GM10847 (cell line): Measurements from ENCODE around the gene BCAS4.

Source experiments
- POLR2A ChIP-seq: IDR thresholded peaks from 2 replicates; pipeline ENCODE4 v1.6.1; 2011; ENCODE audit not compliant: insufficient read length; ENCODE audit errors: extremely low read depth

BCAS4 gene

DNA sequence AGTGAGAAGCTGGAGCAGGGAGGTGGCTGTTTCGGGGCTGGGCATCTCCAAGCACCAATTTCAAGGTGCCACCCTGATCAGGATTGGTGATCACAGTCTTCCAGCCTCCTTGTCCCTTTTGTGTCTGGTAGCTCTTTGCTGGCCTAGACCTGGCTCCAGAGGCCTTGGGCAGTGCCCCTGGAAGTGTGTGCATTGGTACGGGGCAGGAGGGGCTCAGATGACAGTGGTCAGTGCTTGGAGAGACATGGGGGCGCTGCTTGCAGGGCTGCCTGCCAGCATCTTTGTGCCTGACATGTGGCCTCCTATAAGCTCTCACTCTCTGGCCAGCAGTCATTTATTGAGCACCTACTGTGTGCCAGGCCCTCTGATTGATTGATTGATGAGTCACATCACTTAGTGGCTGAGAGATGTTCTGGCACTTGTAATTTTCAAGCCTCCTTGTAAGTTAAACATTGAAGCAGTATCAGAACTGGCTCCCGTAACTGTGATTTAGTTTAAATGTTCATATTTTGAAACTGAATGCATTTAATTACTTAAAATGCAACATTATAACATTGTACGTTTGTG is 61.7 kb downstream of the BCAS4 start:
- no peak for TF ChIP-seq POLR2A

DNA sequence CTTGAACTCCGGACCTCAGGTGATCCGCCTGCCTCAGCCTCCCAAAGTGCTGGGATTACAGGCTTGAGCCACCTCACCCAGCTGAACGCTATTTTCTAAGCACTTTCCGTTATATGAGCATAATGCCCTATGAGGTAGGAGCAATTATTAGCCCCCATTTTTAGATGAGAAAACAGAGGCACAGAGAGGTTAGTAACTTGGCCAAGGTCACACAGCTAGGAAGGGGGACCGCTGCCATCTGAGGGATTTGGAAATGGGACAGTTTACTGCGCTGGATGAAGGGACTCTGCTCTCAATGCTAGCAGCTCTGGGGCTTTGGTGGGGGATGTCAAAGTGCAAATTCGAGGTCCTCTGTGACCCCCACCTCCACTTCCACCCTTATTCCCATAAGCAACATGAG is 62.5 kb downstream of the BCAS4 start:
- no peak for TF ChIP-seq POLR2A

DNA sequence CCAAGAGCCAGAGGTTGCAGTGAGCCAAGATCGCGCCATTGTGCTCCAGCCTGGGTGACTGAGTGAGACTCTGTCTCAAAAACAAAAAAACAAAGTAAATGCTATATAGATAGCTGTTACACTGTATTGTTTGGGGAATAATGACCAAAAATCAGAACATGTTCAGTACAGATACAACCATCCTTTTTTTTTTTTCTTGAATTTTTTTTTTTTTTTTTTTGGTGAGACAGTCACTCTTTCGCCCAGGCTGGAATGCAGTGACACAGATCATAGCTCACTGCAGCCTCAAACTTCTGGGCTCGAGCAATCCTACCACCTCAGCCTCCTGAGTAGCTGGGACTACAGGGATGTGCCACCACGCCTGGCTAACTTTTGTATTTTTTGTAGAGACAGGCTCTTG is 63.7 kb downstream of the BCAS4 start:
- no peak for TF ChIP-seq POLR2A

DNA sequence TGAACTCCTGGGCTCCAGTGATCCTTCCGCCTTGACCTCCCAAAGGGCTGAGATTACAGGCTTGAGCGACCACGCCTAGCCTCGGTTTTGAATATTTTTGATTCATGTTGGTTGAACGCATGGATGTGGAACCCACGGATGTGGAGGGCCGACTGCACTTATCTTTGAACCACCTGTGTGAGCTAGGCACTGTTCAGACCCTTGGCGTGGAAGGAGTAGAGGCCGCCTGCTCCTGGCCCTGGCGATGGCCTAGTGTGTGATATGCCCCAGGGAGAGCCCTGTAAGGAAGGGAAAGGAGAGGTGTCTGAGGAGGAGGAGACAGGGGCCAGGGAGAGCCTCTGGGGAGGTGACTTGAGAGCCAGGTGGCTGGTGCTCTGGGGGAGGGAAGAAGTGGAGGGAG is 64.3 kb downstream of the BCAS4 start:
- no peak for TF ChIP-seq POLR2A

DNA sequence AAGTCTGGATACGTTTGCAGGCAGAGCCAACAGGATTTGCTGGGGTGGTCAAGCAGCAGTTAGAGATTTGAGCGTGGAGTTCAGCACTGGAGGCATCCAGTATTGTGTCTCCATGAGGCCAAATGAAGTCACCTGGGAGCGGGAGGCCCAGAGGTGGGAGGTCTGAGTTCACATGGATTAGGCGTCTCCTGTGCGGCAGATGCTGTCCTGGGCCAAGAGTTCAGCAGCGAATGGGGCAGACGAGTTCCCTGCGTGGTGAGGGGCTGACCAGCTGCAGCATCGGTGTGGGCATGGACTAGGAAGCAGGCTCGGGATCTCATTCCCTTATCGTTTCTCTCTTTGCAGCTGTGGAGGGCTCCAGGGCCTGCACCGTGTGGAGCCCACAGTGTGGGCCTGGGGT is 66.2 kb downstream of the BCAS4 start:
- TF ChIP-seq POLR2A: no peak

DNA sequence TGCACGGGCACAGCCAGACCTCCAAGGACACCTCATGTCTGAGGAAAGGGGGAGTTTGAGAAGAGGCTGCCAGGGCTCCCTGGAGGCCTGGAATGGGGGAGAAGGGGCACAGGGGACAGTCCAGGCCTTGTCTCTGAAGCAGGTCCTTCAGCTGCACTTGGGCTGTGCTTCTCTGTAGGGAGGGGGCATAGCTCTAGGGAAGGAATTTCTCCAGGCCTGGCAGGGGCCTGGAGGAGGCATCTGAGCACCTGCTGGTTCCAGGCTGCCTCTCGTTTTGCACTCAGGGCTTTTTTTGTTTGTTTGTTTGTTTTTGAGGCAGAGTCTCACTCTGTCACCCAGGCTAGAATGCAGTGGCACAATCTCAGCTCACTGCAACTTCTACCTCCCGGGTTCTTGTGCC is 67.7 kb downstream of the BCAS4 start:
- no peak for TF ChIP-seq POLR2A

DNA sequence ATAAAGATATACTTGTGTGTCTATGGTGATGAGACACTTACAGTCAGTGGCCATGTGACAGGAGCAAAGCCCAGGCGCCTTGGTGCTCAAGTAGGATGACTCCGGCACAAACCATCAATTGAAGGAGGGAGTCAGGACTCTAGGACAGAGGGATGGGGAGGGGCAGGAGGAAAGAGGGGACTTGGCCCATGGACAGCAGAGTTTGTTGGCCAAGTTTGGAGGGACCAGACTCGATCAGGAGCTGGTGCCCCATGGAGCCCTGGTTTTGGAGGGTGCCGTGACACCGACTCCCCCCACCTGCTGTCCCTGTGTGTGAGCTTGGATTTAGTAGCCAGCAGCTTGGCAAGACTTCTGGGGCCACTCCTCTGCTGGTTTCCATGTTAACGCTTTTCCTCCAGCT is 70.3 kb downstream of the BCAS4 start:
- TF ChIP-seq POLR2A: no peak

DNA sequence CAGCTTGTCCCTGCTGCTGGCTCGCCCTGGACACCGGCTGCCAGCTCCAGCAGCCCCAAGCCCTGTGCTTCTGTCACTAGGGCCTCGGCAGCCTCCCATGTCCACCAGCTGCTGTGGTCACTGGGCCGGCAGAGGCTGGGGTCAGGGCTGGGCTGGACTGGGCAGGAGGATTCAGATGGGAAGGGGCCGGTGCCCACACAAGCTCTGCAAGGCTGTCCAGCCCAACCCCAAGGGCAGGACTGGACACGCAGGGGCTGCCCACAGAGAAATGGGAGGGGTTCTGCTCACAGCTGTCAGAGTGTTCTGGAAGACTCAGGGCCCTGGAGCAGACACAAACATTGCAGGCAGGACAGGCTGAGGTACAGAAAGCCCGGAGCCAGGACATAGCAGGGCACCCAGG is 70.7 kb downstream of the BCAS4 start:
- no peak for TF ChIP-seq POLR2A

DNA sequence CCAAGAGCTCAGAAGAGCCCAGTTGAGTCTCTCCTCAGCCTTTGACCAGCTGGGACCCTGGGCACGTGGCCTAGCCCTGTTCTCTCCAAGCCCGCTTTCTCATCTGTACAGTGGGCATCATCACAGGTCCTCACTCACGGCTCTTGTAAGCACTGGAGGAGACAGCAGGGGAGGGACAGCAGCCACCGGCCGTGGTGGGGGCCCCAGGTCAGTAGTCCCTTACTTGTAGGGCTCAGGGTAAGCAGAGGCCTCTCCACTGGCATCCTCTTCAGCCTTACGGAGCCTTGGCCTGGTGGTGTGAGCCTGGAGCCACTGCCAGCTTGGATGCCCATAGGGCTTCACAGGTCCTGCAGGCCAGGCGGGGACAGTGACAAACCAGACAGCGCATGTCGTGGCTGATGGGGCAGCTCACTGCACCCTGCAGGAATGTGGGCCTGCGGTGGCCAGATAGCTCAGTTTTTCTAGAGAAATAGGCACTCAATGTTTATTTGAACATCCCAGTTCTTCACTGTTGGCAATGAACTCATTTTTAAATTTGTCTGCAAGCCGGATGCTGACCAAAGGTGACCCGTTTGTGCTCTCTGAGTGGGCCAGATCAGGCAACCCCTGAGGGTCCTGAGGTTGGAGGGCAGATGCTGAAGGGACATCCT is 71.3 kb downstream of the BCAS4 start:
- no peak for TF ChIP-seq POLR2A

DNA sequence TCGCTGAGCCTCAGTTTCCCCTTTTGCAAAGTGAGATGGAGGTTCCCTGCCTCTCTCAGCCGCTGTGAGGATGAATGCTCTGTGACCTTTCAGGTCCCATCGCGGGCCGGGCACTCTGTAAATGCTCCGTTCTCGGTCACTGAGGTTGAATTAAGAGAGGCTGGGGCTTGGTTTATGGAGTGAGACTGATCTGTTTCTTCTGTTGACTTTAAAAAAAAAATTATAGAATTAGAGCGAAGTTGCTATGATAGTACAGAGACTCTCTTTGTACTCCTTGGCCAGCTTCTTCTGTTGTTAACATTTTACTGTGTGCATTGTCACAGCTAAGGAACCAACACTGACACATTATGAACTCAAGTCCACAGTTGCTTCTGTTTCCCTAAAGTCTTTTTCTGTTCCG is 72.0 kb downstream of the BCAS4 start:
- no peak for TF ChIP-seq POLR2A

DNA sequence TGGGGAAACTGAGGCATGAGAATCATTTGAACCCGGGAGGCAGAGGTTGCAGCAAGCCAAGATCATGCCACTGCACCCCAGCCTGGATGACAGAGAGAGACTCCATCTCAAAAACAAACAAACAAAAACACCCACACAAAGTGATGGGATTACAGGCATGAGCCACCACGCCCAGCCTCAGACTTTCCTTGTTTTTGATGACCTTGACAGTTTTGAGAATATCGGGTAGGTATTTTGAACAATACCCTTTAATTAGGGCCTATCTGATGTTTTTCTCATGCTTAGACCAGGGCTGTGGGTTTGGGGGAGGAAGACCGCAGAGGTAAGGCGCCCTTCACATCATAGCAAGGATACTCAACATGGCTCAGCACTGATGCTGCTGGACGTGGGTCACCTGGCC is 72.9 kb downstream of the BCAS4 start:
- no peak for TF ChIP-seq POLR2A

DNA sequence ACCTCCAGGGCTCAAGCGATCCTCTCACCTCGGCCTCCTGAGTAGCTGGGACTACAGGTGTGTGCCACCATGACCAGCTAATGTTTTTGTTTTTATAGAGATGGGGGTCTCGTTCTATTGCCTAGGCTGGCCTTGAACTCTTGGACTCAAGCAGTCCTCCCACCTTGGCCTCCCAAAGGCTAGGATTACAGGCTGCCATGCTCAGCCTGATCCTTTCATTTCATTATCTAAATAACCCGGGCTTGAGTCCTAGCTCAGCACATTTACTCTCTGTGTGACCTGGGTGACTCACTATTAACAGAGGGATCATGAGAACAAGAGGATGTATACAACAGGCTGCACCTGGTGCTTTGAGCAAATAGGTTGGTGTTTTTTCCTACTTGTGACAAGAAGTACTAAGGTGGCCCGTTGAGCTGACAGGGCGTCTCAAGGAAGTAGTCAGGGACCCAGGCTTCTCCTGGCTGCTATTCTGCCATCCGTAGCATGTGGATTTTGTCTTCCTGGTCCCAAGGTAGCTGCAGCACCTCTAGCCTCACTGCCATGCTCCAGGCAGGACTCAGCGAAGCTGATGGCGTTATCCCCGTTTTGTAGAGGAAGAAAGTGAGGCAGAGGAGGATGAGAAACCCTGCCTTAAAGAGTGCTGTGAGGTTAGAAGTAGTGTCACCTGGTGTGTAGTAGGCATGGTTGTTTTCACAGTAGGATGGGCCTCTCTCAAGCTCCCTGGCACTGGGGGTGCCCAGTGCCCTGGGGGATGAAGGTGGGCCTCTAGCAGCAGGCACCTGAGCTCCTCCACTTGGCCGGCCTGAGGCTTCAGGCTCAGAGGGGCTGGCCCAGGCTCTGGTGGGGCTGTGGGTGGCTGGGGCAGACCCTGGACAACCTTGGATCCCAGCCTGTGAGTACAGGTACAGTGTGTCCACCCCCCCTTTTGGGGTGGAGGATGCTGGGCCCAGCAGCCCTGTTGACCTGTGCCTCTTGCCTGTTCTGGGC is 73.9 kb downstream of the BCAS4 start:
- no peak for TF ChIP-seq POLR2A

DNA sequence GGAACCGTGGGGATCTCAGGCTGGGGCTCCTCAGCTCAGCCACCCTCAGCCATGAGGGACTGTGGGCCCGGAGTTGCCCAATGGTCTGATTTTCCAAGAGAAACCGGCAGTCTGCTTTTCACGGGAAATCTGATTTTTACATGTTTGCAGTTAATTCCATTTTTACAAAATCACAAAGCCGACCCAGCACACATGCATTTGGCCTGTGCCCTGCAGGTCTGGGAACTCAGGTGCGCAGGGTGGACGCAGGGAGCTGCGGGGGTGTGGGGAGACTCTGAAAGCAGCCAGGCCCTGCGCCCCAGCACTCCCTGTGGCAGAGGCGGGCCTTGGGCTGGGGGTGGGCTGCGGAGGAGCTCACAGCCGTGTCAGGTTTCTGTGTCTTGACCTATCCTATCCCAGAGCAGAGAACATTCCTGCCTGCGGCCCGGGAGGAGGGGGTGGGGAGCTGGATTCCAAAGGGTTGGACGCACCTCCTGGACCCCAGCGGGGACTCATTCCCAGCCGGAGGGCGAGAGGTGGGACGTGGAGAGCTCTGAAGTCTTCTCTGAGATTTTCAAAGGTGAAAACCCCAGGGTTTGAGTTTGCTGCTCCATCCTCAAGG is 75.8 kb downstream of the BCAS4 start:
- no peak for TF ChIP-seq POLR2A

DNA sequence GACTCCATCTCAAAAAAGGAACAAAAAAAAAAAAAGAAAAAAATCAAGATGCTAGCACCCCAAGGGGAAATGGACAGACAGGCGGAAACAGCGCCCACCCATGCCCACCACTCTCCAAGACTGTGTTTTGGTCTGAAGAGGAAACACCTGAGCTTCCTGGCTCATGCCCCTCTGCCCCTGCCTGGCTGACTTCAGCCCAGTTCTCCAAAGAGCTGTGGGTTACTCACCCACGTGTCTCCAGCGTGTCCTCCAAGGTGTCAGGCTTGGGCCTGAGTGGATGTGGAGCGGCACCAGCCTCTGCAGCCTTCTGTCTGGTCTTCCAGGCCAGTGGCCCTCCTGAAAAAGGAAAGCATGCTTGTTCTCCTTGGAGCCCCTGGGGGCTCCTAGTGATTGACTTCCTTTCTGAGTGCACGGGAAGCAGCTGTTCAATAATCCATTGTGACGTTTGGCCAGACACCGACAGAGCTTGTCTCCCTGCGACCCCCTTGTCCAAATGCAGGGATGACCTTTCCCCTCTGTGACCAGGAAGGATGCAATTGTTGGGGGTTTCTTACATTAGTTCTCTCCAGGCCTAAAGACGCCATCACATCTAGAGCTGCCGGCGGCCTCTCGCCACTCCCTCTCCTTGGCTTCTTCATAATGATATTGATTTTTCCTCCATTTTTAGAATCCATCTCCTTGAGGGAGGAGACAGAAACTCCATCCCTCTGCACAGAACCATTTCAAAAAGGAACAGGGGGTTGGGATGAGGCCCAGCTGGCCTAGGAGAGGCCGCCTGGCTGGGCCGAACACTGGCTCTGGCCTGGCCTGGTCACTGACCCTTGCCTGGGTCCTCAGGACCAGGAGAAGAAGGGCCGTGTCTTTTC is 77.9 kb downstream of the BCAS4 start:
- no peak for TF ChIP-seq POLR2A

DNA sequence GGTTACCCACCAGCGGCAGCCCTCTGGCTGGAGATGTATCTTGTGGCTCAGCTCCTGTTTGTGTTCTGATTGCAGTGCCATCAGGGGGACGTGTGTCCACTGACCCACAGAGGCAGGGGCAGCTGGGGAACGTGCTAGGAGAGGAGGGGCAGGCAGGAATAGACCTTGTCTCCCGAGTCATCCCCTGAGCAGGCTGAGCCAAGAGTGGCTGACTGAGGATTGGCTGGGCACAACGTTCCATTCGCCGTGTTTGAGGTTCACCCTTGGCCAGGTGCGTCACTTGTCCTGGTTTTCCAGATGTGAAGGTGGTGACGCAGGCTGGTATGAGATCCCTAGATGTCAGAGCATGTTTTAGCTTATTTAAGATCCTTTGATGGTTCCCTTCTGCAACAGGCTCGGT is 78.7 kb downstream of the BCAS4 start:
- no peak for TF ChIP-seq POLR2A

DNA sequence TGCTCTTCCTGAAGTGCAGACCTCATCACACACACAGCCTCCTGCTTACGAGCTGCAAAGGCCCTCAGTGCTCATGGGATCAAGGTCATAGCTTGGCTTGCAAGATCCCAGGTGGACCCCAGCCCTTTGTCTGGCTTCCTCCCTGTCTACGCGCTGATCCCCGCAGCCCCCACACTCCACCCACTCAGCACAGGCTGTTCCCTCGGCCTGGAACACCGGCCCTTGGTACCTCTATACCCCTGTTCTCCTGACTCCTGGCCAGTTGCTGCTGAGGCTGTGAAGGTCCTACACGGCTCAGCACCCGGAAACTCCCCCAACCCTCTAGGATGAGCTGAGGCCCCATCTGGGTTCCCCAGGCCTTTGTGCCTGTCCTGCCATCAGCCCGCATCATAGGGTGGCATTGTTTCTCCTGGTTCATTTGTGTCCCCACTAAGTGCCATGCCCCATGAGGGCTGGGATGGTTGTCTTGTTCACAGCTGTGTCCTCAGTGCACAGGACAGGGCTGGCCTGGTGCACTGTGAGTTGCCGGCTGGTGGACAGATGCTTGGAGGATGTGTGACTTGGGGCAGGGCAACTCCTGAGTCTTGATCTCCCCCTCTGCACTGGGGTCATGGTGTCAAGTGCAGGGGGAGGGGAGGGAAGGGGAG is 79.4 kb downstream of the BCAS4 start:
- no peak for TF ChIP-seq POLR2A
